Measurements from ENCODE around the gene MICU1. TPM values are rescaled to one million over a fixed set of nuclear protein-coding genes. Genes with fewer than 3 reads are reported as not detected.

MICU1 gene
- total RNA-seq, 1 experiment from 2014 or later = 36.0 TPM

DNA sequence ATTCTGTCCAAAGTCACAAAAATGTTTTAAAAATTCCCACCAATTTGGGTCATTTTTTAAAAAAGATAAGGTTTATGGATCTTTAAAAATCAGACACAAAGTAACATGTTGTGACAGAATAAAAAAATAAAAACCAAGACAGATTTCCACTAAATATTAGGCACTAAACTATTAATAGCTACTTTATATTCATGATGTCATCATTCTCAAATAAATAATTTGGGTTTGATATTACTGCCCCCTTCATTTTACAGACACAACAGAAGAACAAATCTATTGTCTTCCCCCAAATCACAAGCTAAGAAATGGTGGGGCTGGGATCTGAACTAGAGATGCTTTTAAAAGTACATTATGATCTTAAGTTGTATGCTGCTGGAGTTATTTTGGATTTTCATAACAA, 119.4 kb downstream of the MICU1 start (continued):
- TF ChIP-seq, protein P1, sequence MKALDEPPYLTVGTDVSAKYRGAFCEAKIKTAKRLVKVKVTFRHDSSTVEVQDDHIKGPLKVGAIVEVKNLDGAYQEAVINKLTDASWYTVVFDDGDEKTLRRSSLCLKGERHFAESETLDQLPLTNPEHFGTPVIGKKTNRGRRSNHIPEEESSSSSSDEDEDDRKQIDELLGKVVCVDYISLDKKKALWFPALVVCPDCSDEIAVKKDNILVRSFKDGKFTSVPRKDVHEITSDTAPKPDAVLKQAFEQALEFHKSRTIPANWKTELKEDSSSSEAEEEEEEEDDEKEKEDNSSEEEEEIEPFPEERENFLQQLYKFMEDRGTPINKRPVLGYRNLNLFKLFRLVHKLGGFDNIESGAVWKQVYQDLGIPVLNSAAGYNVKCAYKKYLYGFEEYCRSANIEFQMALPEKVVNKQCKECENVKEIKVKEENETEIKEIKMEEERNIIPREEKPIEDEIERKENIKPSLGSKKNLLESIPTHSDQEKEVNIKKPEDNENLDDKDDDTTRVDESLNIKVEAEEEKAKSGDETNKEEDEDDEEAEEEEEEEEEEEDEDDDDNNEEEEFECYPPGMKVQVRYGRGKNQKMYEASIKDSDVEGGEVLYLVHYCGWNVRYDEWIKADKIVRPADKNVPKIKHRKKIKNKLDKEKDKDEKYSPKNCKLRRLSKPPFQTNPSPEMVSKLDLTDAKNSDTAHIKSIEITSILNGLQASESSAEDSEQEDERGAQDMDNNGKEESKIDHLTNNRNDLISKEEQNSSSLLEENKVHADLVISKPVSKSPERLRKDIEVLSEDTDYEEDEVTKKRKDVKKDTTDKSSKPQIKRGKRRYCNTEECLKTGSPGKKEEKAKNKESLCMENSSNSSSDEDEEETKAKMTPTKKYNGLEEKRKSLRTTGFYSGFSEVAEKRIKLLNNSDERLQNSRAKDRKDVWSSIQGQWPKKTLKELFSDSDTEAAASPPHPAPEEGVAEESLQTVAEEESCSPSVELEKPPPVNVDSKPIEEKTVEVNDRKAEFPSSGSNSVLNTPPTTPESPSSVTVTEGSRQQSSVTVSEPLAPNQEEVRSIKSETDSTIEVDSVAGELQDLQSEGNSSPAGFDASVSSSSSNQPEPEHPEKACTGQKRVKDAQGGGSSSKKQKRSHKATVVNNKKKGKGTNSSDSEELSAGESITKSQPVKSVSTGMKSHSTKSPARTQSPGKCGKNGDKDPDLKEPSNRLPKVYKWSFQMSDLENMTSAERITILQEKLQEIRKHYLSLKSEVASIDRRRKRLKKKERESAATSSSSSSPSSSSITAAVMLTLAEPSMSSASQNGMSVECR (CRISPR knock-in tag; IDR thresholded peaks at IDR 0.05; ENCODE audit: borderline replicate concordance) = no peak
- TF ChIP-seq SP1 (CRISPR knock-in tag; conservative IDR thresholded peaks at IDR 0.05) (no peak), ZNF232 (CRISPR knock-in tag; IDR thresholded peaks at IDR 0.05) (no peak), SOX15 (CRISPR knock-in tag; IDR thresholded peaks at IDR 0.05) (no peak), NFATC4 (CRISPR knock-in tag; IDR thresholded peaks at IDR 0.05) (no peak), MAX (CRISPR knock-in tag; IDR thresholded peaks at IDR 0.05) (no peak), IRF2 (CRISPR knock-in tag; IDR thresholded peaks at IDR 0.05; ENCODE audit: borderline replicate concordance, low read depth) (no peak), TEAD4 (CRISPR knock-in tag; IDR thresholded peaks at IDR 0.05) (no peak), ELF4 (CRISPR knock-in tag; IDR thresholded peaks at IDR 0.05; ENCODE audit: low read depth) (no peak)
- TF ChIP-seq, protein P2, sequence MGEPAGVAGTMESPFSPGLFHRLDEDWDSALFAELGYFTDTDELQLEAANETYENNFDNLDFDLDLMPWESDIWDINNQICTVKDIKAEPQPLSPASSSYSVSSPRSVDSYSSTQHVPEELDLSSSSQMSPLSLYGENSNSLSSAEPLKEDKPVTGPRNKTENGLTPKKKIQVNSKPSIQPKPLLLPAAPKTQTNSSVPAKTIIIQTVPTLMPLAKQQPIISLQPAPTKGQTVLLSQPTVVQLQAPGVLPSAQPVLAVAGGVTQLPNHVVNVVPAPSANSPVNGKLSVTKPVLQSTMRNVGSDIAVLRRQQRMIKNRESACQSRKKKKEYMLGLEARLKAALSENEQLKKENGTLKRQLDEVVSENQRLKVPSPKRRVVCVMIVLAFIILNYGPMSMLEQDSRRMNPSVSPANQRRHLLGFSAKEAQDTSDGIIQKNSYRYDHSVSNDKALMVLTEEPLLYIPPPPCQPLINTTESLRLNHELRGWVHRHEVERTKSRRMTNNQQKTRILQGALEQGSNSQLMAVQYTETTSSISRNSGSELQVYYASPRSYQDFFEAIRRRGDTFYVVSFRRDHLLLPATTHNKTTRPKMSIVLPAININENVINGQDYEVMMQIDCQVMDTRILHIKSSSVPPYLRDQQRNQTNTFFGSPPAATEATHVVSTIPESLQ (CRISPR knock-in tag; IDR thresholded peaks at IDR 0.05) = no peak

DNA sequence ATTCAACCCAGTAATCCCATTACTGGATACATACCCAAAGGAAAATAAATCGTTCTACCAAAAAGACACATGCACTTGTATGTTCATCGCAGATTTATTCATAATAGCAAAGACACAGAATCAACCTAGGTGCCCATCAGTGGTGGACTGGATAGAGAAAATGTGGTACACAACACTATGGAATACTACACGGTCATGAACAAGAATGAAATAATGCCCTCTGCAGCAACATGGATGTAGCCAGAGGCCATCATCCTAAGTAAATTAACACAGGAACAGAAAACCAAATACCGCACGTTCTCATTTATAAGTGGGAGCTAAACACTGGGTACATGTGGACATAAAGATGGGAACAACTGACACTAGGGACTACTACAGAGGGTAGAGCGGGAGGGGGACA, 120.4 kb downstream of the MICU1 start:
- Mint-ChIP-seq H3K9me3 (peaks cover 21% of the 10 kb centered on the region), H3K4me1 (no peaks in the 10 kb centered on the region; the same call in 1 of the 2 replicates), H3K27me3 (ENCODE audit: low read depth) (no peaks in the 10 kb centered on the region), H3K4me3 (no peak overlapping the region), H3K36me3 (peaks cover 22% of the 10 kb centered on the region), H3K27ac (no peak overlapping the region; the same call in 1 of the 2 replicates)
- POLR2A ChIA-PET = interaction anchor here (0.6 kb wide), 1 partner anchor 349 kb away, joined by 5 read pairs; no protein-coding TSS in a partner anchor
- CTCF ChIA-PET = no interaction called here
- TF ChIP-seq NFATC4 (CRISPR knock-in tag; IDR thresholded peaks at IDR 0.05) (no peak), ZNF232 (CRISPR knock-in tag; IDR thresholded peaks at IDR 0.05) (no peak), SMAD3 (CRISPR knock-in tag; IDR thresholded peaks at IDR 0.05; ENCODE audit: borderline replicate concordance) (no peak), E2F4 (CRISPR knock-in tag; IDR thresholded peaks at IDR 0.05; ENCODE audit: borderline replicate concordance, low read depth) (no peak), TEAD4 (CRISPR knock-in tag; IDR thresholded peaks at IDR 0.05) (no peak), NFYB (CRISPR knock-in tag; conservative IDR thresholded peaks at IDR 0.05; ENCODE audit: low read depth) (no peak), SOX15 (CRISPR knock-in tag; IDR thresholded peaks at IDR 0.05) (no peak), ZNF219 (CRISPR knock-in tag; IDR thresholded peaks at IDR 0.05; ENCODE audit: borderline replicate concordance) (no peak), GTF2I (CRISPR knock-in tag; conservative IDR thresholded peaks at IDR 0.05) (no peak), CDX4 (CRISPR knock-in tag; IDR thresholded peaks at IDR 0.05; ENCODE audit: borderline replicate concordance) (no peak), EMX1 (CRISPR knock-in tag; IDR thresholded peaks at IDR 0.05) (no peak), ZNF423 (CRISPR knock-in tag; IDR thresholded peaks at IDR 0.05) (no peak), USF1 (CRISPR knock-in tag; IDR thresholded peaks at IDR 0.05) (no peak)
- no peak for ATAC-seq
- DNase-seq (ENCODE audit: low spot score) = no peak
